ENCODE data around the gene MEGF10.

Gene MEGF10

GRCh38 chr5:127375124-127375523 lies 84.5 kb downstream of the MEGF10 start:
- no peak for DNase-seq

GRCh38 chr5:127375544-127376091 lies 85.0 kb downstream of the MEGF10 start:
- DNase-seq: no peak

- no peak for DNase-seq
Measured at GRCh38 chr5:127377651-127378050, 87.1 kb downstream of the MEGF10 start.

GRCh38 chr5:127385936-127386335 lies 95.3 kb downstream of the MEGF10 start:
- no peak for DNase-seq

GRCh38 chr5:127386557-127386956 lies 96.0 kb downstream of the MEGF10 start:
- DNase-seq: no peak

- no peak for DNase-seq
Measured at GRCh38 chr5:127389601-127390000, 99.0 kb downstream of the MEGF10 start.

- no peak for DNase-seq
Measured at GRCh38 chr5:127392762-127393161, 102.2 kb downstream of the MEGF10 start.

GRCh38 chr5:127396490-127397155 lies 106.0 kb downstream of the MEGF10 start:
- DNase-seq: no peak

GRCh38 chr5:127398508-127398907 lies 107.9 kb downstream of the MEGF10 start:
- DNase-seq: no peak

- DNase-seq: no peak
Measured at GRCh38 chr5:127399068-127399467, 108.5 kb downstream of the MEGF10 start.

GRCh38 chr5:127400539-127400938 lies 109.9 kb downstream of the MEGF10 start:
- DNase-seq: no peak

- no peak for DNase-seq
Measured at GRCh38 chr5:127400946-127401670, 110.5 kb downstream of the MEGF10 start.

GRCh38 chr5:127402361-127402760 lies 111.8 kb downstream of the MEGF10 start:
- DNase-seq: no peak

- no peak for DNase-seq
Measured at GRCh38 chr5:127404190-127404589, 113.6 kb downstream of the MEGF10 start.

GRCh38 chr5:127406326-127407121 lies 115.9 kb downstream of the MEGF10 start:
- no peak for DNase-seq

GRCh38 chr5:127409246-127409917 lies 118.8 kb downstream of the MEGF10 start:
- DNase-seq: no peak

GRCh38 chr5:127409921-127410675 lies 119.5 kb downstream of the MEGF10 start:
- DNase-seq: no peak

- DNase-seq: no peak
Measured at GRCh38 chr5:127410959-127411358, 120.4 kb downstream of the MEGF10 start.

GRCh38 chr5:127411381-127411780 lies 120.8 kb downstream of the MEGF10 start:
- no peak for DNase-seq

- no peak for DNase-seq
Measured at GRCh38 chr5:127412698-127413097, 122.1 kb downstream of the MEGF10 start.

- no peak for DNase-seq
Measured at GRCh38 chr5:127415034-127415433, 124.4 kb downstream of the MEGF10 start.

GRCh38 chr5:127416906-127417305 lies 126.3 kb downstream of the MEGF10 start:
- no peak for DNase-seq

Data from DMS79 (cell line).